ENCODE measurements around the gene PDIA2.
A peak's percentile ranks its signal among the peaks of the same experiment; 100 is the strongest.
"Not testable (repeated sequence)": the region's sequence is repeated elsewhere in the genome, so short reads cannot be mapped to it uniquely, and the experiment has no call there.

Gene PDIA2

DNA sequence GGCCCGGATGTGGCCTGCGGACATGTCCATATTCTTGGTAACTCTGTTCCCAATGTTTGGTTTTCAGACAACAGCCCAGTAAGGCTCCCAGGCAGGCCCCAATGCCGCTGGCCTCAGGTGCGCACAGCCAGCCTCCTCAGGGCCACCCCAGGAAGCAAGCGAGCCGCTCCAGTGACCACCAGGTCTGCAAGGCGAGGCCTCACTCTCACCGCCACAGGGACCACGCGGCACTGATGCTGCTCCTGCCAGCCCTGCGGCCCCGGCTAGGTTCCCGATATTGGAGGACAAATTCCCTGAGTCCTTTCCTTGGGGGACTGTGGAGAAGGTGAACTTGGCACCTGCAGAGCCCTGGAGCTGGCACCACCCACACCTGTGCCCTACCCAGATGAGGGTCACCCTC, 19.0 kb downstream of the PDIA2 start:
- DNase-seq, result no peak

DNA sequence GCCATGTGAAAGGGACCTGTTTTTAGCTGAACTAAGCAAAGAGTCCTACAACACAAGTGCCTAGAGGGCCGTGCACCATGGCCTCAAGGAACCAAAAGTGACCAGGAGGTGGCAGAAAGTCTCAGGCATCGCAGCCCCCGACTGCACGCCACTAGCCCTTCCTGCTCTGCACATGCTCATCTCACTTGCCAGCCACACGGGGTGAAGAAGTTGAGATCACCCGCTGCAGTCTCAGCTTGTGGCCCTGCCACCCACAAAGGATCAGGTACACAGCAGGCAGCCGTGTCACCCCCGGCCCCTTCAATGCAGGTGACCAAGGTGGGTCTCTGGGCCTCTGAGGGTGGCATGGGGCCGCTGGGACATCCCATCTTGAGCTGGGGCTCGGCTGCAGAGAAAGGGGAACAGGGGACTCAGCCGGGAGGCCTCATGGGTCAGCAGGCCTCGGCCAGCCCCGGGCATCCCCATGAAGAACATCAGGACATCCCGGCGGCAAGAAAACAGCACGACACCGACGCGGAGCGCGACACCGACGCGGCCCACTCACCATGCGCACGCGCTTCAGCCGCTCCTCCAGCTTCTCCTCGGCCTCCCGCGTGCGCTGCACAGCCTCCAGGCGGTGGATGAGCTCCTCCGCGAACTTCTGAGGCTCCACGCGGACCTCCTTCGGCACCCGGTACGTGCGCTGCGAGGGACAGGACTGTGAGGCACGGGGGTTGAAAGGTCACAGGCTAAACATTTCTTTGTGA, 21.0 kb downstream of the PDIA2 start:
- no peak for DNase-seq

DNA sequence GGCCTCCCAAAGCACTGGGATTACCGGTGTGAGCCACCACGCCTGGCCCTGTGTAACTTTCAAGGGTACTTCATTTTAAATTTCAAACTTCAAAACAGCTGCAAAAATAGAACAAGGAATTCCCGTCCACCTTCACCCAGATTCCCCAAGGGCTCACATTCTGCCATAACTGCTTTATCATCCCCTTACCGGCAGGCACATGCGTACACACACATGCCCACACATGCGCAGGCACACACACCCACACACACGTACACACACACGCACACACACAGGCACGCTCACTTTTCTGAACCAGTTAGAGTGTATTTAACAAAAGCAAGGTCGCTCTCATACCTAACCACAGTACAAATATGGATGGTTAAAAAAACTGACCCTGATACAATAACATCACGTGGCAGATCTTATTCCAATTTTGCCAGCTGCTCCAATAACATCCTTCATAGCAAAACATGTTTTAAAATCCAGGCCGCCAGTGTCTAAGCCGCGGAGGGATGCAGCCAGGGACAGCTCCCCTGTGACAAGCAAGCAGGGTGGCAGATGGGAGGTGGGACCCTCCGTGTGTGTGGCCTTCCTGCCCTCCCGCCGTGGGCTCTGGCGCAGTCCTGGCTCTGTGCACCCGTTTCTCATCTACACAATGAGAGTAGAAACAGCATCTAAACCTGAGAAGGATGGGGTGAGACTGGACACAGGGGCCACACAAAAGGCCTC, 23.1 kb downstream of the PDIA2 start:
- no peak for DNase-seq

DNA sequence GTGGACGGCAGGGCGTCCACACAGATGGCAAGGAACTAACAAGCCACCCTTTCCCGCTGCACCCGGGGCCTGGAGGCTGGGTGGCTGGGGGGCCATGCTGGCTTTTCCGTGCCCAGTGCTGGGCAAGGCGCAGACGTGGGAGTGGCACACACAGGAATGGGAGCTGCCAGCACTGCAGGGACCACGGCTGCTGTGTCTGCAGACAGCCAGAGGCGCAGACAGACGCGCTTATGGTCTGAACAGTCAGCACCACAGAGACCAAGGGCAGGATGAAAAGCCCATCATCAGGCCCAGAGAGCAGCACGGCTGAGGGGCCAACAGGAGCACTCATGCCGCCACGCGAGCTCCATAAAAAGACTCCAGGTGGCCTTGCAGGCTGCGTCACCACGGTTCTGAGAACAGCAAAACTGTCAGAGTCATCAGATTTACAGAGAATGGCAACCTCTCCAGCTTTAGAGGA, 24.0 kb downstream of the PDIA2 start:
- DNase-seq, result no peak

DNA sequence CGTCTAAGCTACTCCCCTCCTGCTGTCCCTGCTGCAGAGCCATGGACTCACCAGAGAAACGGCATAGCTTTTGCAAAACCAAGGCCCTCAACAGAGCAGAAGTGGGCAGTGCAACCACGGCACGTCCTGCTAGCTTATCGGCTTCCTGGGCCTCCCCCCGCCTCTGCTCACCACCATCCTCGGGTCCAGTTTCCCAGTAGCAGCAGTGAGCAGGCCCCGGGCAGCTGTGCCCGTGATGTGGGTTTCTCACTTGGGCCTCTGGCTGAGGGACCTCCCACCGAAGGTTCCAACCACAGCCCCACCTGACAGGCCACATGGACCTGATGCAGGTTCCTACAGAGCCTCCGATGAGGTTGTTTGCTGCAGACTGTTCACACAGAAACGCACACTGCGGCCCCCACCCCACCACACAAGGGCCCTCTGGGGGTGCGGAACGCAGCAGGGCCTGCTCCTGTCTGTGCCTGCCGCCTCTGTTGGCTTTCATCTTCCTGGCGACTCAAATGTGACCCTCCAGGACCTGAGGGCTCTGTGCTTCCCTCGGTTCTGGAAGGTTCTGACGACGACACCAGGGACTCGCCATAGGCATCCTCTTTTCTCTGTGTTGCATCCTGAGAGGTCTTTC, 24.8 kb downstream of the PDIA2 start:
- DNase-seq, result no peak

DNA sequence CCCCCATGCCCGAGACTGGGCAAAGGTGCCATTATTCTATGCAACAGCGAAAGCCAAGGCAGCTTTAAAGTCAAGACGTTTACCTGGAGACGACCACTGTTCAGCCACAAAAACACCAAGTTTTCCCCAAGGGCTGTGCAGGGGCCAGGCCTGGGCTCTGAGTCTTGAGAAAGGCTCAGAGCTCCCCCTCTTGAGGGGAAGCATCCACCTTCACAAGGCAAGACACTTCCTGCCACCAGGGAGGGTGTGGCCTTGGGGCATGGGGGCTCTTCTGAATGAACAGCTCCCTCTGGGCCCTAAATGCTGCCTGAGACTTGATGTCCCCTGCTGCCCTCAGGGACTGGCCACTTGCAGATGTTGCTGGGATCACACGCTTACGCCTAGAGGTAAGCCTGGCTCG, 26.5 kb downstream of the PDIA2 start:
- no peak for DNase-seq

DNA sequence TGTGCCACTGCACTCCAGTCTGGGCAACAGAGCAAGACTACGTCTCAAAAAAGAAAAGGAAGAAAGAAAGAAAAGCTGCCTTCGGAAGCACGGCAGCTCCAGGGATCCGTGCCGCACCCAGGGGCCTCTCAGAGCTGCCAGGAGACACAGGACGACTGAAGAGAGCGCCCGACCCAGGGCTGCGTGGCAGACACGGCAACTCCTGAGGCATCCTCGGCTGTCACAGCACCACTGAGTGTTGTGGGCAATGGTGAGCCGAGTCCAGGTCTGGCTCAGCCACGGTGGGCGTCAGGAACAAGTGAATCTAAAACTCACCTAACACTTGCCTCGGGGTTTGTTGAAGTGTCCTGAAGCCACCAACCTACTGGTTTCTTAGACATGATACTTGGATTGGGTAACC, 28.8 kb downstream of the PDIA2 start:
- no peak for DNase-seq

DNA sequence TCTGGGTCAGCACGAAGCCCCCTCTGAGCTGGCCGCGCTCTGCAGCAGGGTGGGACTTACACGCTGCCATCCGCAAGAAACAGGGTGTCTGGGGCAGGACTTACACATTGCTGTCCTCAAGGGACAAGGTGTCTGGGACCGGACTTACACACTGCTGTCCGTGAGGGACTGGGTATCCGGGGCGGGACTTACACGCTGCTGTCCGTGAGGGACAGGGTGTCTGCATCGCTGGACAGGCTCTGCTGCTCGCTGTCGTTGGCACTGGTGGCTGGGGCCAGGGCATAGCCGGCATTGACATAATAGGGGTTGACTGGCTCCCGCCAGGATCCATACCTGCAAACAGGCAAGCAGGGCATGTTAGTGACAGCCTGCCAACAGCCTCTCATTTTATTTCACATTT, 31.4 kb downstream of the PDIA2 start:
- DNase-seq, result no peak

DNA sequence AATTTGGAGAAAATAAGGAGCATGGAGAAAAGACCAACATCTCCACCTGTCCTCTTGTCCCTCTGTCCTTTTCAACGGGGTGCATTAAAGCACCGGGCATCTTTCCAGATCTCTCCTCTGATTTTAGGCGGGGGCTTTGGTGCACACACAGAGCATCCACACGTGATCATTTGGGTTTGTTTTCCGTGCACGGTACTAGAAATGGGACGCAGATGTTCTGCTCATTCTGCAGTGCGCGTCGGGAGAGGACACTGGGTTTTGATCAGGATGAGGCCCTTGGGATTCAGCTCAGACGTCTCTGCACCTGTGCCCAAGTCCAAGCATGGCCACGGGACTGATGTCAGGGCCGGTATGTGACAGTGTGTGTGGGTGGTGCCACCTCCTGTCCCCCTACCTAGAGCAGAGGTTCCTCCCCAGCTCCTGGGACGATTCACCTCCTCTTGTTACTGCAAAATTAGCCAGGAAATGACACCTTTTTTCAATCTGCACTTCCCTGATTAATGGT, 31.9 kb downstream of the PDIA2 start:
- no peak for DNase-seq

DNA sequence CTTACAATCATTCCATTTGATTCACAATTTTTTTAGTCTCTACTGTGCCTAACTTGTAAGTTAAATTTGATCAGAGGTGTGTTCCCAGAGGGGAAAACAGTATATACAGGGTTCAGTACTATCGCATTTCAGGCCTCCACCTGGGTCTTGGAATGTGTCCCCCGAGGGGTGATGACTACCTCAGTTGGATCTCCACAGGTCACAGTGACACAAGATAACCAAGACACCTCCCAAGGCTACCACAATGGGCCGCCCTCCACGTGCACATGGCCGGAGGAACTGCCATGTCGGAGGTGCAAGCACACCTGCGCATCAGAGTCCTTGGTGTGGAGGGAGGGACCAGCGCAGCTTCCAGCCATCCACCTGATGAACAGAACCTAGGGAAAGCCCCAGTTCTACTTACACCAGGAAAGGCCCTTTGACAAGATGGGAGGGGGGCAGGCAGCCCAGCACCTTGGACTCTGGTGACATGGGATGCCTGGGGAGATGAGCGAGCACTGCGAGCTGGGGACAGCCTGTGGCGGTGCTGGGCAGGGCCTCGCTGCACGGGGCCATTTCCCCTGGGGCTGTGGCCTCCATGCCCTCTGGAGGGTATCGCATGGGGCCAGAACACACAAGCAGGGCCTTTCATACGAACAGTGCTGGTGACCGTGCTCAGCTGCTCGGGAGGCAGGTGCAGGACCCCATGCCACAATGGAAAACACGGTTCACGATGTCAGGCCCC, 33.9 kb downstream of the PDIA2 start:
- DNase-seq, result no peak

DNA sequence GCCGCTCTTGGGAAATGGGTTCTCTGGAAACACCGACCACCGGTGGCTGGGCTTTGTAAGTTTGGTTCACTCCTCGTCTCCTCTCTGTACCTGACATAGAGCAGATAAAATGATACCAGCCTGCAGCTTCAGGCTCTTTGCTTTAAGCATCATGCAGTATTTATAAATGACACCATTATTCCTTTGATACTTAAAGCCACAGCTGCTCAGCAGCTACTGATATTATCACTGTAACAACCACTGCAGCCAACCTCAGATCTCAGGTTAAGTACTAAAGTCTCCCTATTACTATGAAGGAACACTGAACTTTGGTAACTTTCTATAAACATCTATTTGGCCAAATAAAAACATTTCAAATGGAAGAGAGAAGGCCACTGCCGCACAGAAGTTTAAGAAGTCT, 34.6 kb downstream of the PDIA2 start:
- no peak for DNase-seq

DNA sequence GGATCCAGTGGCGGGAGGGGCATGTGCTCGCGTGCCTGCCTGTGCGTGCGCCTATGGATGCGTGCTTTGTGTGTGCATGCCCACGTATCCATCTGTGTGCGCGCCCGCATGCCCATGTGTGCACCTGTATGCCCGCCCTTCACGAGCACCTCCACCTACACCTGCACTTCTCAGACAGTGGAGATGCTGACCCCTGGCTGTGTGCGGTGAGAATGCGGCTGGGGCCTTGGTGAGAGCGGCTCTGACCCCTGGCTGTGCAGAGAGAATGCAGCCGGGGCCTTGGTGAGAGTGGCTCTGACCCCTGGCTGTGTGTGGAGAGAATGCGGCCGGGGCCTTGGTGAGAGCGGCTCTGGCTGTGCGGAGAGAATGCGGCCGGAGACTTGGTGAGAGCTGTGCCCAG, 35.7 kb downstream of the PDIA2 start:
- DNase-seq, result peak; percentile 23

DNA sequence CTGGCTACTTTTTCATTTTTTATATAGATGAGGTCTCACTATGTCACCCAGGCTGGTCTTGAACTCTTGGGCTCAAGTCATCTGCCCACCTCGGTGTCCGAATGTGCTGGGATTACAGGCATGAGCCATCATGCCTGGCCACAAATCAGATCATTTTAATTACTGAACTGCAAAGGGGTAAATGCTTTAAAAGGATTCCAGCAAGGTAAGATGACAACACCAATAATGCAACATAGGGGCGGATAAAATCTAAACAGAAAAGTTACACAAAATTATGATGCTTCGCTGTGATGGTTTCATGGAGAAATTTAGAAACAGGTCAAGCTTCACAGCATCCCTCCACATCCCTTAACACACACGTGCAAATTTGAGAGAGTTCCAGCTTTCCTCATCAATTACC, 37.2 kb downstream of the PDIA2 start:
- no peak for DNase-seq

DNA sequence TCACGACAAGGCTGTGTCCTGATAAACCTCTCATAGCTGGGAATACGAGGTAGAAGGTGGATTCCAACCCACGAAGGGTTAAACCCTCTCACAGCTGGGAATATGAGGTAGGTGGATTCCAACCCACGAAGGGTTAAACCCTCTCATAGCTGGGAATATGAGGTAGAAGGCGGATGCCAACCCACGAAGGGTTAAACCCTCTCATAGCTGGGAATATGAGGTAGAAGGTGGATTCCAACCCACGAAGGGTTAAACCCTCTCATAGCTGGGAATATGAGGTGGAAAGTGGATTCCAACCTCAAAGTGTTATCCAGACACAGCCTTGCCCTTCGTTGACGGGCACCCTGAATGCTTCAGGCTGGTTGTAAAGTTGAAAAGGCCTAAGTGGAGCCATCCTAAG, 38.6 kb downstream of the PDIA2 start:
- DNase-seq, result no peak

DNA sequence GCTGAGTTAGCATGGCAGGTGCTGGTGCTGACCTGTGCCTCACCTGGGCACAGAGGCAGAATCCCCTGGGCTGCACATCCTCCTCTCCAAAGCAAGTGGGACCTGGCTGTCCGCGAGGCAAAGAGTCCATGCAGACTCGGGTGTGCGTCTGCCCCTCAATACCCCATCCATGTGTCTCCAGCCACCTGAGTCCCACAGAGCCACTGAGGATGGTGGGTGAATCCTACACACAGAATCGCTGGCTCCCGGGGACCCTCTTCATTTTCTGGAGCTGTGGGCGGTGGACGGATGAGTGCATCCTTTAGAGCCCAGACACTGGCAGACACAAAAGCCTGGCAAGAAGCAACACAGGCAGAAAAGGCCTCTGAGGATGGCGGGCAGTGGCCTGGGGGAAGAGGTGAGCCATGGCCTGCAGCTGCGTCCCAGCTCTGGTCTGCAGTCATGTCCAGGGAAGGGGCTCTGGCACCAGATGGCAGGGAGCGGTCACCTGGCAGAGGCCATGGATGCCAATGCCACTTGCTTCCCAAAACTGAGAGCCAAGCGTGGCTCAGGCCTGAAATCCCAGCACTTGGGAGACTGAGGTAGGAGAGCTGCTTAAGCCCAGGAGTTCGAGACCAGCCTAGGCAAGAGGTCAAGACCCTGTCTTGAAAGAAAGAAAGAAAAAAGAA, 39.6 kb downstream of the PDIA2 start:
- no peak for DNase-seq

DNA sequence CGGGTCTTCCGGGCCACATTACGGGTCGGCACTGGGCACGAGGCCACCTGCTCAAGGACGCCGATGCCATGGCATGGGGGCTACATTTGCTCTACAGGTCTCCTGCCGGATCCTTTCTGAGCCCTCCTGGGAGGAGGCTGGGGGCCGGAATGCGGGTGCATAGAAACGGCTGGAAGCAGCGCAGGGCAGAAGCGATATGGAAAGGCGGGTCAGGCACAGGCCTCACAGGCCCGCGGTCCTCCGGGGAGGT, 41.2 kb downstream of the PDIA2 start:
- DNase-seq, result no peak

DNA sequence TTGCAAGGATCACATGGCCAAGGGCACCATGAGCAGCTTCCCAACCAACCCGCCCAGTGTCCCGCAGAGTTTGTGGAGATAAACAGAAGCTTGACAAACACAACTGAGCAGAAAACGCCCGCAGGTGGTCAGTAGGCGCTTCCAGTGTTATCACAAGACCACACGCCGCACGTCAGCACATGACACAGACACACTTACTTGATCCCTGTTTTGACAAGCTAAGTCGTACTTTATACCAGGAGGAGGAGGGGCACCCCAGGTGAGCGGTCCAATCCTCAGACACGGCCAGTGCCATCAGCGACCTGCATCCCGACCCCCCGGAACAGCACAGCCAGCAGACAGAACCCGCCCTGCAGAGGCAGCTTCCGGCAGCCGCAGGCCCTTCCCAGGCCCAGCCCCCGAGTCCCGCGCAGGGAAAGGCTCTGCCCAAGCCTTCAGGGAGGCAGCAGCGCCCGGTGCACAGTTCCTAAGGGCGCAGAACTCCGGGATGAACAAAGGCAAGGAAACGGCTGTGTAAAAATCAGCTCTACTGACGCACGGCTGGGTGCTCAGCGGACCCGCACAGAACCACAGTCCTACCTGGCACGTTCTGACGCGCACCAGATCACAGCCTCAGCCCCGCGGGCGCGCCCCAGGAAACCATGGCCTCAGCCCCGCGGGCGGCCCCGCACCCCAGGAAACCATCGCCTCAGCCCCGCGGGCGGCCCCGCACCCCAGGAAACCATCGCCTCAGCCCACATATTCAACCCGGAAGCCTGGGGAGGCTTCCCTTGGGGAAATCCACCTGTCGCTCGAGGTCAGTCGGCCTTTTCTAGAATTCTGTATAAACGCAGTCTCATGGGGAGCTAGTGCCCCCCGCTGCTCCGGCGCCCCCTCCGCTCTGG, 41.7 kb downstream of the PDIA2 start:
- DNase-seq, result no peak

DNA sequence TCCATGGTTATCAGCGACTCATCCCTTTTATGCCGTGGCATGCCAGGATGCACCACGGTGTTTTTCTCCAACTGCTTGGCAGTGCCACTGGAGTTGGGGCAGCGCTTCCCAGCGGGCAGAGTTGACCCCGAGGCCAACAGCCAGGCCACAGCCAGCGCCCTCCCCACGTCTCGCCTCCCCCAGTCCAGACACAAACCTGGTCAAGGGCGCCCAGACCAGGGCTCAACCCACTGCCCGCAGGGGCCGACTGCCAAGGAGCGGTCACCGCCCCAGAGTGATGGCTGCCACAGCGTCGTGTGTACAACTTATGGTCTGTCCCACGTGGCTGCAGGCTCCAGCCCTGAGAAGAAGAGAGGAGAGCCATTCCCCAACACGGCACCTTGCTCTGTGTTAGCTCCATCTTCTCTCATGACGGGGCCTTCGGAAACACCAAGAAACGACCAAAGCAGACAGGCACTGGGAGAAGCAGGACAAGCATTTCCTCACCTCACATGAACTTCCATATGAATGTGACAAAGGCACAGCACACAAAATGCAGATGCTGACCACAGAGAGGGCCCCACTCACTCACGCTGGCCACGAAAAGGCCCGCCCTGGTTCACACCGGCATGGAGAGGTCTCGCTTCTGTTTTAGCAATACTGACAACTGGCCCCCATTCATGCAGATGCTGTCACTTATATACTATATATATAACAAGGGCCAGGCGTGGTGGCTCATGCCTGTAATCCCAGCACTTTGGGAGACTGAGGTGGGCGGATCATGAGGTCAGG, 42.6 kb downstream of the PDIA2 start:
- no peak for DNase-seq

DNA sequence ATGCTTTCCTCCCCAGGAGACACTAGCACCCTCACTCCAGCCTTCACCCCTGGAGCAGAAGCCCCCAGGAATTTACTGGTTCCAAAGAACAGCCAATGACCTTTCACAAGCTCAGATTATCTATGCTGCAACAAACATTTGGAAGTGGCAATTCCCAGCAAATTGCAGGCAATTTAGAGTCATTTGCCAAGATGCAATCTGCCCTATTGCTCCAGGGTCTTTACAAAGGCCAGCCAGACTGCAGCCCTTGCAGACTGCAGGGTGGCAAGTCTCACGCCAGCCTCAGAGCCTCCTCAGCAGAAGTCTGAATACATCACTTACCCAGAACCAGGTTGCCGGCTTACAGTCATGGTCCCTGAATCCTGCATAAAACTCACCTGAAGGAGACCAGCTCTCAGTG, 47.8 kb downstream of the PDIA2 start:
- DNase-seq, result no peak

DNA sequence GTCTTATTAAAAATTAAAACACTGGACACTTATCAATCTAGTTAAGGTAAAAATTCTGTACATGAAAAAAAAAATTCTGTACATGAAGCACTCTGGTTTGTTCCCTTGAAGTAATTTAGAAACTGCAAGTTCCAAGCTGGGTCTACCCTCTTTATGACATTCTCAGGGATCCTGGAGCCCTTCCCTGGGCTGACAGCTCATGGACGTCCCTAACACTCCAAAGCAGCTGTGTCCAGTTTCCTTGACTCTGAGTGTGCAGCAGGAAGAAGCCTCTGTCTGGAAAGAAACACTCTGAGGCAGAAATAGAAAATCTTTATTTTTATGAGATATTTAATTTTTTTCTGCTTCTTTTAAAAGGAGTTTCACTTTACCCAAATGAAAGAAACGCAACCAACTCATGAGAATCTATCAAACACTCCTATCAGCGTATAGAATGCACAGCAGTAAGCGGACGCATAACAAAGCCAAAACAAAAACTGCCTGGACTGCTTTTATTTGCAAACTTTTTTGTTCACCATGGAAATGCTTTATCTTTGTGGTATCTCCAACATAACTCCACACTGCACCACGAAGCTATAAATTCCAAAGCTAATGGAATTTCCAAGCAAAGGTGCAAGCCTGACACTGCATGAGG, 48.3 kb downstream of the PDIA2 start:
- not testable (repeated sequence) for DNase-seq
